PC-3 (cell line): ENCODE results near the gene SCAND1.

Source experiments
- EZH2 ChIP-seq: fragments of 300-600 bp; sonication (generic); IDR thresholded peaks from one replicate; pipeline ENCODE4 v1.6.1; 2017; ENCODE audit warnings: antibody characterized with exemption, mild to moderate bottlenecking, low read length; ENCODE audit not compliant: unreplicated experiment
- EZH2phosphoT487 ChIP-seq: fragments of 300-600 bp; sonication (generic); IDR thresholded peaks from 2 replicates; pipeline ENCODE4 v1.6.1; 2018; ENCODE audit warnings: mild to moderate bottlenecking, antibody characterized with exemption, low read length, borderline replicate concordance
- TF ChIP-seq, protein P1 (sequence below): fragments of 300-600 bp; sonication (generic); conservative IDR thresholded peaks from 2 replicates; pipeline ENCODE4 v1.5.1; 2017; ENCODE audit warnings: antibody characterized with exemption, low read depth, mild to moderate bottlenecking, low read length

DNA sequence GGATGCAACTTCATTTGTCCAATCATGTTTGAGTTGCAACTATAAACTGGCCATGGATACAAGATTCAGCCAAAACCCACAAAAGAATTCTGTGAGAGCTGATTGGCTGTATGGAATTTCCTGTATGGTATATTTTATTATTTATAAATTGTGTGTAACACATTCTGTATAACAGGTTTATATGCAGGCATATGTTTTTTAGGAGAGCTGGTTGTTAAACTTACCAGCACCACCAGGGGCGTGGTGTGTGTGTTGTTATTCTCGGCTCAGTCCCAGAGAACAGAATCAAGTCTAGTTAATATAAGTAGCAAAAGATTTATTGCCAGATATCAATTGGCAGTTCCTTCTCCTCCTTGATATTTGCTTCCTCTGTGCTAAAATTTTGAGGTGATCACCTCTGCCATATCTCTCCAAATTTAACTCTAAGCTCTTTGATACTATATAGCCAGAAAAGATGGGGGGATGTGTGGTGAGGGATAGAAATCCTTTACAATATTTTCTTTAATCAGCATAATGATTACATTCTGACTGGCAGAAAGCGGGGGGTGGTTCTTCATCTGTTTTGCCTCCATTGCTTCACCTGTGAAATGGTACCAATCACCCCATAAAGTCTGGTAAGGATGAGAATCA, 37.0 kb upstream of the SCAND1 start:
- TF ChIP-seq, protein P1, sequence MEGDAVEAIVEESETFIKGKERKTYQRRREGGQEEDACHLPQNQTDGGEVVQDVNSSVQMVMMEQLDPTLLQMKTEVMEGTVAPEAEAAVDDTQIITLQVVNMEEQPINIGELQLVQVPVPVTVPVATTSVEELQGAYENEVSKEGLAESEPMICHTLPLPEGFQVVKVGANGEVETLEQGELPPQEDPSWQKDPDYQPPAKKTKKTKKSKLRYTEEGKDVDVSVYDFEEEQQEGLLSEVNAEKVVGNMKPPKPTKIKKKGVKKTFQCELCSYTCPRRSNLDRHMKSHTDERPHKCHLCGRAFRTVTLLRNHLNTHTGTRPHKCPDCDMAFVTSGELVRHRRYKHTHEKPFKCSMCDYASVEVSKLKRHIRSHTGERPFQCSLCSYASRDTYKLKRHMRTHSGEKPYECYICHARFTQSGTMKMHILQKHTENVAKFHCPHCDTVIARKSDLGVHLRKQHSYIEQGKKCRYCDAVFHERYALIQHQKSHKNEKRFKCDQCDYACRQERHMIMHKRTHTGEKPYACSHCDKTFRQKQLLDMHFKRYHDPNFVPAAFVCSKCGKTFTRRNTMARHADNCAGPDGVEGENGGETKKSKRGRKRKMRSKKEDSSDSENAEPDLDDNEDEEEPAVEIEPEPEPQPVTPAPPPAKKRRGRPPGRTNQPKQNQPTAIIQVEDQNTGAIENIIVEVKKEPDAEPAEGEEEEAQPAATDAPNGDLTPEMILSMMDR: peak; percentile 67
- TF ChIP-seq EZH2 (no peak), EZH2phosphoT487 (no peak)
